Endothelial cell of umbilical vein (primary cell): ENCODE results near the gene ANGPTL7. TPM values are rescaled to one million over a fixed set of nuclear protein-coding genes. Genes with fewer than 3 reads are reported as not detected.

Source experiments
- BruUV-seq: library from RNA; stranded (reverse); fragments of 400-500 nt; replicated peaks from 2 replicates; lab custom pipeline; 2021; lab: Mats Ljungman, UMichigan
- CTCF ChIA-PET: fragments of 300-600, 350-600 bp; sonication (Branson Sonifier 250); formaldehyde crosslinking; loops from one replicate; lab custom pipeline; 2021; ENCODE audit warnings: antibody characterized with exemption, inconsistent platforms; lab: Charles Lee
- POLR2A ChIA-PET: fragments of 300-600, 350-600 bp; sonication (Branson Sonifier 250); formaldehyde crosslinking; loops from one replicate; lab custom pipeline; 2021; ENCODE audit warnings: antibody characterized with exemption, inconsistent platforms; lab: Charles Lee
- DNase-seq: peaks from one replicate; pipeline ENCODE4 v3.0.0-alpha.2; 2011; ENCODE audit warnings: low read depth, low spot score
- FAIRE-seq: peaks from 2 replicates; lab custom pipeline; 2011; peaks lifted over from hg19 to GRCh38; lab: Jason Lieb, UNC
- H2AFZ ChIP-seq: 2 replicates; pipeline ENCODE4 v1.6.0; 2012; ENCODE audit warnings: low read depth, low read length, control low read depth, inconsistent platforms
- H3K27ac ChIP-seq: 2 replicates; pipeline ENCODE4 v1.5.1; 2011; ENCODE audit warnings: low read depth, mild to moderate bottlenecking, control low read depth, low read length, moderate library complexity; ENCODE audit not compliant: insufficient read depth
- H3K27me3 ChIP-seq, 2 experiments: 2 replicates each; pipeline versions ENCODE4 v1.6.0 to v1.6.1; 2011; ENCODE audit warnings: low read length in 2 of 2, mixed read lengths in 1 of 2; ENCODE audit not compliant: control insufficient read depth in 2 of 2, insufficient read depth in 2 of 2
- H3K36me3 ChIP-seq, 2 experiments: 2 replicates in 1 of 2; 3 replicates in 1 of 2; pipeline ENCODE4 v1.5.1; 2011; ENCODE audit warnings: low read length in 2 of 2, mild to moderate bottlenecking in 1 of 2, moderate library complexity in 1 of 2; ENCODE audit not compliant: control insufficient read depth in 2 of 2, insufficient read depth in 2 of 2; ENCODE audit errors: extremely low read depth in 1 of 2
- H3K4me1 ChIP-seq: 3 replicates; pipeline ENCODE4 v1.5.1; 2011; ENCODE audit warnings: mild to moderate bottlenecking, low read length; ENCODE audit not compliant: control insufficient read depth, insufficient read depth; ENCODE audit errors: extremely low read depth
- H3K4me2 ChIP-seq: 2 replicates; pipeline ENCODE4 v1.6.1; 2011; ENCODE audit warnings: low read length, control low read depth, mixed read lengths; ENCODE audit not compliant: insufficient read depth
- H3K4me3 ChIP-seq, 3 experiments: fragments of 200-600 bp in 1 of 3; sonication (generic), shearing (Covaris generic) in 1 of 3; replicated peaks in 1 of 3; 2 replicates each; pipeline ENCODE4 v1.5.1; 2011 to 2016; ENCODE audit warnings: control low read depth in 3 of 3, low read length in 3 of 3, mild to moderate bottlenecking in 2 of 3, inconsistent platforms in 1 of 3, low read depth in 1 of 3, moderate library complexity in 1 of 3; ENCODE audit not compliant: insufficient read depth in 1 of 3
- H3K79me2 ChIP-seq: 2 replicates; pipeline ENCODE4 v1.6.0; 2012; ENCODE audit warnings: low read length, inconsistent platforms; ENCODE audit not compliant: control insufficient read depth, insufficient read depth
- H3K9ac ChIP-seq: replicated peaks from 2 replicates; pipeline ENCODE3; 2011; ENCODE audit warnings: low read length, control low read depth; ENCODE audit not compliant: insufficient read depth; ENCODE audit errors: extremely low read depth
- H3K9me1 ChIP-seq: replicated peaks from 3 replicates; pipeline ENCODE4 v1.6.0; 2011; ENCODE audit warnings: mild to moderate bottlenecking, low read length; ENCODE audit not compliant: control insufficient read depth, insufficient read depth; ENCODE audit errors: extremely low read depth
- H3K9me3 ChIP-seq: replicated peaks from 2 replicates; pipeline ENCODE4 v1.5.1; 2012; ENCODE audit warnings: low read length, inconsistent platforms; ENCODE audit not compliant: control insufficient read depth, insufficient read depth
- H4K20me1 ChIP-seq: replicated peaks from 2 replicates; pipeline ENCODE3; 2011; ENCODE audit warnings: mild to moderate bottlenecking, low read length; ENCODE audit not compliant: control insufficient read depth, insufficient read depth; ENCODE audit errors: extremely low read depth
- EZH2 ChIP-seq: IDR thresholded peaks from 2 replicates; pipeline ENCODE4 v1.6.1; 2012; ENCODE audit warnings: borderline replicate concordance, low read depth, mild to moderate bottlenecking, moderate library complexity, low read length, inconsistent platforms; ENCODE audit not compliant: severe bottlenecking
- FOS ChIP-seq: IDR thresholded peaks from 2 replicates; pipeline ENCODE4 v1.6.1; 2011; ENCODE audit warnings: mild to moderate bottlenecking, low read length, moderate library complexity, borderline replicate concordance; ENCODE audit not compliant: insufficient read depth
- GATA2 ChIP-seq: IDR thresholded peaks from 2 replicates; pipeline ENCODE4 v1.7.0; 2011; ENCODE audit warnings: low read depth, mild to moderate bottlenecking, moderate library complexity, mixed read lengths, low read length; ENCODE audit not compliant: insufficient read length, insufficient read depth
- JUN ChIP-seq: IDR thresholded peaks from 2 replicates; pipeline ENCODE4 v1.6.1; 2011; ENCODE audit warnings: borderline replicate concordance, low read depth; ENCODE audit not compliant: insufficient read length, insufficient read depth
- MYC ChIP-seq: IDR thresholded peaks from one replicate; pipeline ENCODE4 v1.6.1; 2011; ENCODE audit warnings: mild to moderate bottlenecking, low read depth, low read length
- POLR2A ChIP-seq: IDR thresholded peaks from 2 replicates; pipeline ENCODE4 v1.6.1; 2012; ENCODE audit warnings: low read depth, mild to moderate bottlenecking, control low read depth, low read length
- POLR2AphosphoS5 ChIP-seq: IDR thresholded peaks from 2 replicates; pipeline ENCODE4 v1.6.1; 2012; ENCODE audit warnings: low read depth, mild to moderate bottlenecking, control low read depth, low read length, moderate library complexity; ENCODE audit not compliant: insufficient read depth
- dilution Hi-C: fragments of 300-500 bp; cut with MboI; formaldehyde crosslinking; loops from one replicate; pipeline ENCODE4 v1.15.0; 2019; ENCODE audit warnings: low sequenced_read_pairs; ENCODE audit not compliant: extremely low pct_ligation_motif_present
- intact Hi-C: fragments of 100-400 bp; cut with micrococcal nuclease; formaldehyde crosslinking; loops from one replicate; pipeline ENCODE4 v1.10.0; 2022
- polyA plus RNA-seq, 4 experiments: library from polyadenylated mRNA; depleted of rRNA in 3 of 4; stranded (reverse) in 3 of 4; unstranded in 1 of 4; fragments of >200 nt; gene quantifications; 2 replicates each; pipeline versions ENCODE4 v1.2.1 to v1.2.3, GENCODE V29; 2011 to 2012; ENCODE audit warnings: missing spikeins in 1 of 4
- total RNA-seq: library from RNA; stranded (reverse); gene quantifications from 2 replicates; pipeline ENCODE4 v1.2.3, GENCODE V29; 2021
- TF ChIP-seq, protein P1 (sequence below): IDR thresholded peaks from 2 replicates; pipeline ENCODE4 v1.6.1; 2011; ENCODE audit not compliant: insufficient read depth, insufficient read length
- TF ChIP-seq, protein P2 (sequence below), 2 donors: IDR thresholded peaks; 1 replicate in 1 of 2; 2 replicates in 1 of 2; pipeline ENCODE4 v1.5.1; 2011; ENCODE audit warnings: low read length in 2 of 2, mild to moderate bottlenecking in 2 of 2, moderate library complexity in 2 of 2, control low read depth in 1 of 2, inconsistent platforms in 1 of 2, low read depth in 1 of 2; ENCODE audit not compliant: insufficient read depth in 1 of 2; ENCODE audit errors: extremely low read depth in 1 of 2

ANGPTL7 gene
- total and polyA plus RNA-seq, 2 donors (not counting 3 experiments of a cell fraction or from before 2014, with no cell fraction given): not detected

DNA sequence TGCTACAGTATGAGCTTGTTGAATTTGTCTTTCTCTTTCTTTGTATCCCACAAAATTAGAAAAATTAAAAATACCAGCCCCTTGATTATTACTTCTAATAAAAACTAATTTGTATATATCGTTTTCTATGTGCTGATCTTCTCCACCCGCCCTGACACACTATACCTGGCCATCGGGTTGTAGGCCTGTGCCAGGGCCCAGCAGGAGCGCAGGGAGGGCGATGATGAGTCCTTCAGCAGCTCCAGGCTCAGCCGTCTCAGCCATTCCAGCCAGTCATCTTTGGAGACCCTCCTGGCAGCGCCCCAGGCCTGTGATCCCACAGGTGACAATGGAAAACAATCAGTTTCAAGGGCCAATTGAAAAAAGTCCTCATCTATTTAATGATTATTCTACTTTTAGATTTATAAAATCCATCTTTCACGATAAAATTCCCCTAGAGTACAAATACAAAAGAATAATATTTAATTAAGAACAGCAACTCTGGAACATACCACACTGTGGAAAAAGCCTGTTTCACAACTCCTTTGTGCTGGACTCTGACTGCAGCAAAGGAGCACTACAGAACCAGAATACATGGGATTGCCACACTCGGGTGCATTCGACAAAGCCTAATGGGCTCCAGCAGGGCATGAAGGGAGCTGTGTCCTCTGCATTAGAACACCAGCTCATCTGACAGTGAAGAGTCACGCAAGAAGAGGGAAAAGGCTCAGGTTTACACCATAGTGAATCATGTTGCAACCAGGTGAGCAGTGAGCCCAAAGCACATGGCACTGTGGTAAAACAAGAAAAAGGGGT lies 15.4 kb downstream of the ANGPTL7 start:
- intact Hi-C loops: no loop called here
- dilution Hi-C loops: no loop called here
- H3K9me3 ChIP-seq: no peaks in the 10 kb centered on the region
- H3K79me2 ChIP-seq: no peaks in the 10 kb centered on the region
- CTCF ChIA-PET: interaction anchor here (2.5 kb wide), 1 partner anchor 167 kb away, joined by 12 read pairs; no protein-coding TSS in a partner anchor
- no peak overlapping the region for H3K4me2 ChIP-seq
- H4K20me1 ChIP-seq: no peaks in the 10 kb centered on the region
- FAIRE-seq (no peak), DNase-seq (no peak)
- H3K9me1 ChIP-seq: no peaks in the 10 kb centered on the region
- POLR2A ChIA-PET: no interaction called here
- H2AFZ ChIP-seq: no peak overlapping the region
- H3K4me3 ChIP-seq: no peak overlapping the region
- H3K27me3 ChIP-seq: no peaks in the 10 kb centered on the region
- H3K4me1 ChIP-seq: no peaks in the 10 kb centered on the region
- H3K36me3 ChIP-seq: peaks cover 15 to 19% of the 10 kb centered on the region in 2 experiments
- no peak overlapping the region for H3K27ac ChIP-seq
- TF ChIP-seq POLR2A: no peak
- no peak for TF ChIP-seq POLR2AphosphoS5
- TF ChIP-seq, protein P1, sequence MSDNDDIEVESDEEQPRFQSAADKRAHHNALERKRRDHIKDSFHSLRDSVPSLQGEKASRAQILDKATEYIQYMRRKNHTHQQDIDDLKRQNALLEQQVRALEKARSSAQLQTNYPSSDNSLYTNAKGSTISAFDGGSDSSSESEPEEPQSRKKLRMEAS: no peak
- no peak for TF ChIP-seq MYC
- H3K9ac ChIP-seq: no peak overlapping the region
- no TSS peak for BruUV-seq

- no TSS peak for BruUV-seq
- DNase-seq (no peak), FAIRE-seq (no peak)
- CTCF ChIA-PET: interaction anchor here (0.6 to 1.3 kb wide), 2 partner anchors 8 to 469 kb away, joined by 4 read pairs; no protein-coding TSS in a partner anchor
- H3K4me3 ChIP-seq: no peak overlapping the region
- H3K27ac ChIP-seq: no peak overlapping the region
- no peak overlapping the region for H3K9ac ChIP-seq
- H3K9me1 ChIP-seq: no peaks in the 10 kb centered on the region
- H3K9me3 ChIP-seq: no peaks in the 10 kb centered on the region
- H3K36me3 ChIP-seq: peaks cover 31 to 33% of the 10 kb centered on the region in 2 experiments
- H3K4me2 ChIP-seq: no peak overlapping the region
- dilution Hi-C loops (no loop called here), intact Hi-C loops (no loop called here)
- no peaks in the 10 kb centered on the region for H4K20me1 ChIP-seq
- H3K27me3 ChIP-seq: no peaks in the 10 kb centered on the region
- POLR2A ChIA-PET: no interaction called here
- TF ChIP-seq FOS (no peak), JUN (no peak), POLR2AphosphoS5 (no peak), GATA2 (no peak), EZH2 (no peak), POLR2A (no peak), MYC (no peak)
- TF ChIP-seq, protein P1: no peak
- TF ChIP-seq, protein P2, sequence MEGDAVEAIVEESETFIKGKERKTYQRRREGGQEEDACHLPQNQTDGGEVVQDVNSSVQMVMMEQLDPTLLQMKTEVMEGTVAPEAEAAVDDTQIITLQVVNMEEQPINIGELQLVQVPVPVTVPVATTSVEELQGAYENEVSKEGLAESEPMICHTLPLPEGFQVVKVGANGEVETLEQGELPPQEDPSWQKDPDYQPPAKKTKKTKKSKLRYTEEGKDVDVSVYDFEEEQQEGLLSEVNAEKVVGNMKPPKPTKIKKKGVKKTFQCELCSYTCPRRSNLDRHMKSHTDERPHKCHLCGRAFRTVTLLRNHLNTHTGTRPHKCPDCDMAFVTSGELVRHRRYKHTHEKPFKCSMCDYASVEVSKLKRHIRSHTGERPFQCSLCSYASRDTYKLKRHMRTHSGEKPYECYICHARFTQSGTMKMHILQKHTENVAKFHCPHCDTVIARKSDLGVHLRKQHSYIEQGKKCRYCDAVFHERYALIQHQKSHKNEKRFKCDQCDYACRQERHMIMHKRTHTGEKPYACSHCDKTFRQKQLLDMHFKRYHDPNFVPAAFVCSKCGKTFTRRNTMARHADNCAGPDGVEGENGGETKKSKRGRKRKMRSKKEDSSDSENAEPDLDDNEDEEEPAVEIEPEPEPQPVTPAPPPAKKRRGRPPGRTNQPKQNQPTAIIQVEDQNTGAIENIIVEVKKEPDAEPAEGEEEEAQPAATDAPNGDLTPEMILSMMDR (IDR thresholded peaks at IDR 0.05; ENCODE audit: extremely low read depth in 1 of 2, insufficient read depth in 1 of 2, low read depth in 1 of 2, low read length in 2 of 2): no peak
- H3K79me2 ChIP-seq: no peaks in the 10 kb centered on the region
- H3K4me1 ChIP-seq: no peaks in the 10 kb centered on the region
- H2AFZ ChIP-seq: no peak overlapping the region
Measured at GRCh38 chr1:11207898-11208611, 18.9 kb downstream of the ANGPTL7 start.
